Trophoblast cell (in vitro differentiated cells and primary cell): ENCODE data around the gene APLP2.
A peak's percentile ranks its signal among the peaks of the same experiment; 100 is the strongest.

Experiments used
- DNase-seq, 2 donors: peaks; one replicate each; pipeline ENCODE4 v3.0.0-alpha.2; 2016
- H2AFZ ChIP-seq: 2 replicates; pipeline ENCODE4 v1.6.1; 2013; ENCODE audit warnings: low read length, moderate library complexity, mild to moderate bottlenecking; ENCODE audit not compliant: insufficient read depth, poor library complexity
- H2AK5ac ChIP-seq: 2 replicates; pipeline ENCODE4 v1.6.1; 2013; ENCODE audit warnings: mild to moderate bottlenecking, low read length
- H2BK120ac ChIP-seq: 2 replicates; pipeline ENCODE4 v1.6.1; 2013; ENCODE audit warnings: low read length, mild to moderate bottlenecking, moderate library complexity; ENCODE audit not compliant: insufficient read depth, poor library complexity
- H2BK12ac ChIP-seq: 2 replicates; pipeline ENCODE4 v1.6.1; 2013; ENCODE audit warnings: mild to moderate bottlenecking, low read length, moderate library complexity
- H2BK5ac ChIP-seq: 2 replicates; pipeline ENCODE4 v1.6.1; 2013; ENCODE audit warnings: low read length, low read depth, moderate library complexity, mild to moderate bottlenecking; ENCODE audit not compliant: poor library complexity
- H3K14ac ChIP-seq: 2 replicates; pipeline ENCODE4 v1.6.1; 2013; ENCODE audit warnings: mild to moderate bottlenecking, low read length
- H3K18ac ChIP-seq: 2 replicates; pipeline ENCODE4 v1.6.1; 2013; ENCODE audit warnings: mild to moderate bottlenecking, low read length
- H3K23ac ChIP-seq: 2 replicates; pipeline ENCODE4 v1.6.1; 2013; ENCODE audit warnings: low read length
- H3K27ac ChIP-seq: 2 replicates; pipeline ENCODE4 v1.5.1; 2013; ENCODE audit warnings: low read depth, mild to moderate bottlenecking, inconsistent platforms, low read length, moderate library complexity
- H3K27me3 ChIP-seq: 2 replicates; pipeline ENCODE4 v1.6.1; 2013; ENCODE audit warnings: inconsistent platforms, mild to moderate bottlenecking, low read length, moderate library complexity; ENCODE audit not compliant: insufficient read depth
- H3K36me3 ChIP-seq, 2 experiments: 1 replicate in 1 of 2; 2 replicates in 1 of 2; pipeline ENCODE4 v1.6.1; 2013; ENCODE audit warnings: low read length in 2 of 2, mild to moderate bottlenecking in 2 of 2, moderate library complexity in 1 of 2; ENCODE audit not compliant: insufficient read depth in 2 of 2, control insufficient read depth in 1 of 2
- H3K4ac ChIP-seq: 2 replicates; pipeline ENCODE4 v1.6.1; 2013; ENCODE audit warnings: low read depth, mild to moderate bottlenecking, low read length, moderate library complexity
- H3K4me1 ChIP-seq, 2 experiments: 1 replicate in 1 of 2; 2 replicates in 1 of 2; pipeline ENCODE4 v1.6.1; 2013; ENCODE audit warnings: low read length in 2 of 2, mild to moderate bottlenecking in 2 of 2, moderate library complexity in 1 of 2; ENCODE audit not compliant: insufficient read depth in 2 of 2, control insufficient read depth in 1 of 2
- H3K4me2 ChIP-seq: 2 replicates; pipeline ENCODE4 v1.6.1; 2013; ENCODE audit warnings: inconsistent platforms, mild to moderate bottlenecking, low read length, moderate library complexity
- H3K4me3 ChIP-seq: 2 replicates; pipeline ENCODE4 v1.5.1; 2013; ENCODE audit warnings: mild to moderate bottlenecking, low read depth, low read length, inconsistent platforms
- H3K79me1 ChIP-seq: one replicate; pipeline ENCODE4 v1.6.1; 2013; ENCODE audit warnings: low read length
- H3K79me2 ChIP-seq: 2 replicates; pipeline ENCODE4 v1.6.1; 2013; ENCODE audit warnings: low read length, mild to moderate bottlenecking; ENCODE audit not compliant: control insufficient read depth, insufficient read depth, poor library complexity
- H3K9ac ChIP-seq: 2 replicates; pipeline ENCODE4 v1.6.1; 2013; ENCODE audit warnings: mild to moderate bottlenecking, low read length
- H3K9me3 ChIP-seq: 2 replicates; pipeline ENCODE4 v1.6.1; 2013; ENCODE audit warnings: low read depth, mild to moderate bottlenecking, control low read depth, inconsistent platforms, low read length; ENCODE audit not compliant: insufficient read depth
- H4K12ac ChIP-seq: 2 replicates; pipeline ENCODE4 v1.6.1; 2013; ENCODE audit warnings: low read depth, mild to moderate bottlenecking, low read length, moderate library complexity
- H4K8ac ChIP-seq: 2 replicates; pipeline ENCODE4 v1.6.1; 2013; ENCODE audit warnings: low read depth, mild to moderate bottlenecking, low read length, moderate library complexity
- H4K91ac ChIP-seq: one replicate; pipeline ENCODE4 v1.6.1; 2013; ENCODE audit warnings: low read depth, mild to moderate bottlenecking, low read length, moderate library complexity
- WGBS: extraction: QIAGEN DNeasy Blood & Tissue Kit; methylation state at CpG from one replicate; pipeline ENCODE4 v1.1.7; 2013; ENCODE audit warnings: missing lambda C conversion rate; ENCODE audit not compliant: insufficient read length, insufficient coverage; ENCODE audit errors: extremely low coverage; 5-methylcytosine and 5-hydroxymethylcytosine counted together

Gene APLP2

DNA sequence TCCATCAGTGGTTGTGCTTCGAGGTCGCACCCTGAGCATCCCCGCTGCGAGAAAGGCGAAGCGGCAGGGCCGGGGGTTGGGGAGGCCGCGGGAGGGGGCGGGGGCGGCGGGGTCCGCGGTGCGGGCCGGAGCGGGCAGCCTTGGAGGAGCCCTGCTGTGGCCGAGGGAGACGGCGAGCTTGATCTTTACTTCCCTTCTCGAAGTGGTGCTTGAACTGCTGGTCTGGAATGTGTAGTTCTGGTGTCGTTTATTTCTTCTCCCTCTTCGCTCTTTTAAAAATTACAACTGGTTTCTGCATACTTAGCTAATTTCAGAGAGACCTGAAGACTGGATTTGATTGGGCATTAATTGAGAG lies 1.1 kb downstream of the APLP2 start:
- H3K36me3 ChIP-seq, result no peaks in the 10 kb centered on the region
- peak overlapping the region; percentile 21 for H3K14ac ChIP-seq
- peaks cover 17% of the 10 kb centered on the region for H3K79me2 ChIP-seq
- peak overlapping the region; percentile 63 for H2BK5ac ChIP-seq
- H3K79me1 ChIP-seq, result peaks cover 13% of the 10 kb centered on the region
- no peak overlapping the region for H4K8ac ChIP-seq
- WGBS, result no CpG with 5 or more reads among the region's 23 CpGs
- no peak overlapping the region for H2BK120ac ChIP-seq
- peak overlapping the region; percentile 94 for H3K4me3 ChIP-seq
- DNase-seq, result peak in 1 of 2 donors; percentile 38
- no peaks in the 10 kb centered on the region for H3K27me3 ChIP-seq
- peak overlapping the region; percentile 84 for H3K9ac ChIP-seq
- no peak overlapping the region for H2AFZ ChIP-seq
- H3K18ac ChIP-seq, result peak overlapping the region; percentile 94
- H4K91ac ChIP-seq, result peak overlapping the region; percentile 61
- H3K4ac ChIP-seq, result peak overlapping the region; percentile 29
- no peak overlapping the region for H4K12ac ChIP-seq
- H3K4me2 ChIP-seq, result peak overlapping the region; percentile 72
- peaks cover 7 to 12% of the 10 kb centered on the region in 2 experiments for H3K4me1 ChIP-seq
- H3K27ac ChIP-seq, result no peak overlapping the region
- H2AK5ac ChIP-seq, result no peak overlapping the region
- no peak overlapping the region for H2BK12ac ChIP-seq
- no peak overlapping the region for H3K23ac ChIP-seq
- no peaks in the 10 kb centered on the region for H3K9me3 ChIP-seq

DNA sequence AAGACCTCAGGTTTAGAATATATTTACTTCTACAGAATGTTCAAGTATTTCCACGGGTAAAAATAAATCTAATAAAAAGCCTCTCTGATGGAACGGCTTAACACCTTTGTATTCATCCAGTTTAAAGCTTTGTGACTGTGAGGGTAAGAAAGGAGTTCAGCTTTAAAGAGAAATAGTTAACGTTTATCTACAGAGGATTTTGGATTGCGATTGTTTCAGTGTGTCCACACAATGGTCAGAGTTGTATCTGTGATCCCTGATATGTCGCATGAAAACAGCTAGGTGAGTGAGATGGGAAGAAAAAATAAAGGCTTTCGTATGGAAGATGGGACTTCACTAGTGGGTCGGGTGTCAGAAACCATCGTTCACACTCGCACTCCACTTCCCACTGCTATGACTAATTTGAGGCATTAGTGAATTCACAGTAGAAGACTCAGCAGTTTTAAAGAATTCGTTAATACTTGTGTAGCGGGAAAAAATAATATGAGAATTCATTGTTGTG lies 1.6 kb downstream of the APLP2 start:
- no peak overlapping the region for H3K27ac ChIP-seq
- no peak for DNase-seq
- H3K4me1 ChIP-seq, result peaks cover 7 to 12% of the 10 kb centered on the region in 2 experiments
- no peak overlapping the region for H3K18ac ChIP-seq
- H2BK120ac ChIP-seq, result no peak overlapping the region
- no peak overlapping the region for H2BK12ac ChIP-seq
- H3K79me2 ChIP-seq, result peaks cover 17% of the 10 kb centered on the region
- H3K23ac ChIP-seq, result no peak overlapping the region
- H3K4me3 ChIP-seq, result no peak overlapping the region
- no peaks in the 10 kb centered on the region for H3K27me3 ChIP-seq
- H2BK5ac ChIP-seq, result no peak overlapping the region
- H3K4me2 ChIP-seq, result peak overlapping the region; percentile 72
- H3K9me3 ChIP-seq, result no peaks in the 10 kb centered on the region
- peaks cover 13% of the 10 kb centered on the region for H3K79me1 ChIP-seq
- H3K9ac ChIP-seq, result no peak overlapping the region
- no peak overlapping the region for H2AFZ ChIP-seq
- H4K8ac ChIP-seq, result no peak overlapping the region
- H4K91ac ChIP-seq, result no peak overlapping the region
- no peak overlapping the region for H2AK5ac ChIP-seq
- H3K36me3 ChIP-seq, result no peaks in the 10 kb centered on the region
- no peak overlapping the region for H3K14ac ChIP-seq
- WGBS, result 100% methylated on average over 2 of the region's 11 CpGs
- peak overlapping the region; percentile 74 for H3K4ac ChIP-seq
- no peak overlapping the region for H4K12ac ChIP-seq

DNA sequence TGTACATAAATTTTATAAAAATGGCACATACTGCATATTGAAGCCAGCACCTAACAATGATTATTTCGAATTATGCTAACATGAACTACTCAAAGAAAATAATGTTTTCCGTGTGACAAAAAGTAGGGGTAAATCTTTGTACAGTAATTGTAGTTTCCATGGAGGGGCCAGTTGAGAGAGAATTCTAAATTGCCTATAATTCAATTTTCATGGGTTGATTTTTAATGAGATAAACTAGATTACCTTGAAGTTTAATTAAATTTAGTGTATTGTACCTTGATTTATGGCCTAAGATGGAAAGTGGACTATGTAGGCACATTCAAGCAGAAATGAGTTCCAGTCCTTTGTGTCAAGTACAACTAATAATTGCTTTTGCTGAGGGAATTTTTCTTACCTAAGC lies 5.0 kb downstream of the APLP2 start:
- no peaks in the 10 kb centered on the region for H3K9me3 ChIP-seq
- peaks cover 6% of the 10 kb centered on the region for H3K79me1 ChIP-seq
- H2BK120ac ChIP-seq, result no peak overlapping the region
- H4K12ac ChIP-seq, result no peak overlapping the region
- no peak overlapping the region for H3K23ac ChIP-seq
- no peak overlapping the region for H2BK12ac ChIP-seq
- no peaks in the 10 kb centered on the region for H3K36me3 ChIP-seq
- no peak overlapping the region for H4K91ac ChIP-seq
- H3K4me1 ChIP-seq, result peaks cover 5 to 10% of the 10 kb centered on the region in 2 experiments
- no peak for DNase-seq
- no peak overlapping the region for H3K18ac ChIP-seq
- H2AFZ ChIP-seq, result no peak overlapping the region
- H4K8ac ChIP-seq, result no peak overlapping the region
- peaks cover 11% of the 10 kb centered on the region for H3K79me2 ChIP-seq
- H3K9ac ChIP-seq, result no peak overlapping the region
- no peak overlapping the region for H2AK5ac ChIP-seq
- no peak overlapping the region for H3K4me3 ChIP-seq
- H3K27ac ChIP-seq, result no peak overlapping the region
- no peaks in the 10 kb centered on the region for H3K27me3 ChIP-seq
- H3K4me2 ChIP-seq, result no peak overlapping the region
- WGBS, result no CpG with 5 or more reads among the region's 2 CpGs
- no peak overlapping the region for H3K14ac ChIP-seq
- peak overlapping the region; percentile 86 for H3K4ac ChIP-seq
- no peak overlapping the region for H2BK5ac ChIP-seq

DNA sequence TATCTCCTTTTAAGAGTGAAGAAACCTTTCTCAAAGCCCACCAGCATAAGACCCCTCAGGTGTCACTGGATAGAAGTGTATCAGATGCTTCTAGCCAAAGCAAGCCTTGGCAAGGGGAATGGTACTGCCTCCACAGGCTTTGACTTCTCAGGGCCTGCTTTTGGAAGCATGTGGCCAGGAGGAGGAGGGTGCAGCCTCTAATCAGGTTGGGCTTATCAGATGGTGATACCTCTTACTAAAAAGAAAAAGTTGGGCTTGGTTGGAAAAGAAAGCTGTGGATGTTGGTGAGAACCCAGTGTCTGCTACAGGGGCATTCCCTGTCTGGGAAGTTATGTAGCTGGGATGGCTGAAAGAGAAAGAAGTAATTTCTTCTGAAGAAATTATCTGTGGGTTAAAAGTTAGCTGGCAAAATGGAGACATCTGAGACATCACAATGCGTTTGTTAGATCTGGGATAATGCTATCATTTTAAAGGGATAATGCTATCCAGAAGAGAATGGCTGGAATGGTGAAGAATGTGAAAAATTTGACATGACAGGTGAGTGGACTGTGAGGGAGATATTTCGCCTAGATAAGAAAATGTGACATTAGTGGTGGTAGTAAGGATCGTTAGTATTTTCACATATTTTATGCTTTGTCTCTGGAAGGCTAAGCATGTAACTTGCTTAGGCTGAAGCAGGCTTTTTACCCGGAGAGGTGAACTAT lies 7.2 kb downstream of the APLP2 start:
- H3K4me1 ChIP-seq, result peaks cover 5 to 8% of the 10 kb centered on the region in 2 experiments
- no peak overlapping the region for H2BK5ac ChIP-seq
- no peak overlapping the region for H4K8ac ChIP-seq
- peak overlapping the region; percentile 33 for H3K4ac ChIP-seq
- no peak overlapping the region for H2AFZ ChIP-seq
- H3K4me2 ChIP-seq, result no peak overlapping the region
- no peaks in the 10 kb centered on the region for H3K27me3 ChIP-seq
- no peak overlapping the region for H3K14ac ChIP-seq
- no peak overlapping the region for H4K91ac ChIP-seq
- no peak overlapping the region for H3K18ac ChIP-seq
- no peak overlapping the region for H4K12ac ChIP-seq
- H2AK5ac ChIP-seq, result no peak overlapping the region
- DNase-seq, result peak; percentile 10 to 78
- H3K79me1 ChIP-seq, result no peaks in the 10 kb centered on the region
- no peak overlapping the region for H3K9ac ChIP-seq
- H3K36me3 ChIP-seq, result no peaks in the 10 kb centered on the region
- WGBS, result no CpG with 5 or more reads among the region's 4 CpGs
- H2BK120ac ChIP-seq, result no peak overlapping the region
- H3K4me3 ChIP-seq, result no peak overlapping the region
- no peak overlapping the region for H3K23ac ChIP-seq
- H3K27ac ChIP-seq, result no peak overlapping the region
- no peak overlapping the region for H2BK12ac ChIP-seq
- no peaks in the 10 kb centered on the region for H3K9me3 ChIP-seq
- no peaks in the 10 kb centered on the region for H3K79me2 ChIP-seq
